ENCODE measurements around the gene IDI2. TPM values are rescaled to one million over a fixed set of nuclear protein-coding genes. Genes with fewer than 3 reads are reported as not detected.

Gene IDI2
- total and polyA plus RNA-seq, 4 donors, result 0.05 to 0.18 (median 0.08) TPM; not detected in 1

DNA sequence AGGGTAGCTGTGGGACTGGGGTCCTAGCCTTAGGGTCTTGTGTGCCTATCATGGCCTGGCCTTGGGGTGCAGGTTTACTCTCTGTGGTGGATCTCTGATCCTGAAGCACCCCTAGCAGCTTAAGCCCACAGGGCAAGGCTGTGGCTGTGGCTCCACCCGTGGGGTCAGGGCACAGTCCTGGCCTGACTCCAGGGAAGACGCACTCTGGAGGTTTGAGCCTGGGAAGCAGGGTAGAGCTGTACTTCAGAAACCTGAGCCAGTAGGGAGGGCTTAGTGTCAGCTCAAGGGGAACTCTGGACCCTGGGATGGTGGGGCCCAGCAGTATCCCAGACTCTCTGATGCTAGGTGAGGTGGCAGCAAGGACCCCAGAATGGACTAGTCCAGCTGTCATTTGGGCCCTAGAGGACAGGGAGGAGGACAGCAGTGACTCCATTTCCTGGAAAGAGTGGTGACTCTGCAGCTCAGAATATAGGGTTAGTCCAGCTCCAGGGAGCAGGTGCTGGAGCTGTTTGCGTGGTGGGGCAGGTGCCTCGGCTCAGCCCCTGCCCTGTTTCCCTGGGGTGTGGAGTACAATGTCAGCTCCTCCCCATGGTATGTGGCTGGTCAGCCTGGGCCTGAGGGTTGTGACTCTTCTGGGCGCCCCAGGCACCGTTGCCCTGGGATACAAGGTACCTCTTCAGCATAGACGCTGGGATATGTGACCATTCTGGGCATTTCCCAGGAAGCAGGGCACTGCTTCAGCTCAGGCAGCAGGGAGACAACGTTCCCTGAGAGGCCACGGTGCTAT, 21.6 kb downstream of the IDI2 start:
- TF ChIP-seq CTCF (IDR thresholded peaks at IDR 0.05; ENCODE audit: control extremely low read depth, extremely low read depth), result no peak
- no peak for DNase-seq
- Histone ChIP-seq H3K27me3 (ENCODE audit: control insufficient read depth in 3 of 3, insufficient read depth in 3 of 3, low read length in 2 of 3) (no peaks in the 10 kb centered on the region), H3K4me1 (ENCODE audit: control insufficient read depth in 5 of 5, insufficient read depth in 5 of 5, low read length in 5 of 5) (no peaks in the 10 kb centered on the region), H3K4me3 (no peak overlapping the region), H3K36me3 (ENCODE audit: control insufficient read depth in 4 of 4, insufficient read depth in 4 of 4, low read length in 4 of 4) (peaks cover 46 to 74% (median 72%) of the 10 kb centered on the region in 4 donors), H3K9ac (ENCODE audit: insufficient read depth in 1 of 2, low read length in 2 of 2) (no peak overlapping the region), H3K9me3 (ENCODE audit: control insufficient read depth in 4 of 4, insufficient read depth in 3 of 4, low read length in 3 of 4) (peaks cover 0 to 15% (median 5%) of the 10 kb centered on the region in 4 donors), H3K27ac (ENCODE audit: low read depth in 1 of 2, low read length in 1 of 2) (no peak overlapping the region)
- no peak for ATAC-seq (ENCODE audit: insufficient read depth, low FRiP score)
- WGBS, 2 donors, result 96 to 98% methylated on average over 9 of the region's 9 CpGs

DNA sequence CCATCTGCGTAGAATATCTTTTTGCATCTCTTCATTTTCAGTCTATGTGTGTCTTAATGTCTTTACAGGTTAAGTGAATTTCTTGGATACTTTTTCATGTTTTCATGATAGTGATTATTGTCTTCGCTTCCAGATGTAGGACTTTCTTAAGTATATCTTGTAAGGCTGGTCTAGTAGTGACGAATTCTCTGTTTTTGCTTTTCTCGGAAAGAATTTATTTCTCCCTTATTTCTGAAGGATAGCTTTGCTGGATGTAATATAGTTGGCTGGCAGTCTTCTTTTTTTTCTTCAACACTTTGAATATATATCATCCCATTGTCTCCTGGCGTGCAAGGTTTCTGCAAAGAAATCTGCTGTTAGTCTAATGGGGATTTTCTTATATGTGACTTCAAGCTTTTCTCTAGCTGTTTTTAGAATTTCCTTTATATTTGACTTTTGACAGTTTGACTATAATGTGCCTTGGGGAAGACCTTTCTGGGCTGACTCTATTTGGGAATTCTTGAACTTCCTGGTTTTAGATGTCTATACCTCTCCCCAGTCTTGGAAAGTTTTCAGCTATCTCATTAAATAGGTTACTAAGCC, 23.1 kb downstream of the IDI2 start:
- WGBS, 2 donors, result 98 to 99% methylated on average over 5 of the region's 5 CpGs
- no peak for TF ChIP-seq CTCF (IDR thresholded peaks at IDR 0.05; ENCODE audit: control extremely low read depth, extremely low read depth)
- ATAC-seq (ENCODE audit: insufficient read depth, low FRiP score) (no peak), DNase-seq (peak in 1 of 3 donors; percentile 34)
- no peak overlapping the region for H3K9ac ChIP-seq (ENCODE audit: insufficient read depth in 1 of 2, low read length in 2 of 2)
- H3K27me3 ChIP-seq (ENCODE audit: control insufficient read depth in 3 of 3, insufficient read depth in 3 of 3, low read length in 2 of 3), result no peaks in the 10 kb centered on the region
- no peaks in the 10 kb centered on the region for H3K4me1 ChIP-seq (ENCODE audit: control insufficient read depth in 5 of 5, insufficient read depth in 5 of 5, low read length in 5 of 5)
- peaks cover 47 to 82% (median 77%) of the 10 kb centered on the region in 4 donors for H3K36me3 ChIP-seq (ENCODE audit: control insufficient read depth in 4 of 4, insufficient read depth in 4 of 4, low read length in 4 of 4)
- peaks cover 0 to 15% (median 5%) of the 10 kb centered on the region in 4 donors for H3K9me3 ChIP-seq (ENCODE audit: control insufficient read depth in 4 of 4, insufficient read depth in 3 of 4, low read length in 3 of 4)
- H3K4me3 ChIP-seq, result no peak overlapping the region
- H3K27ac ChIP-seq (ENCODE audit: low read depth in 1 of 2, low read length in 1 of 2), result no peak overlapping the region

GRCh38 chr10:997266-998022, 28.2 kb downstream of the IDI2 start:
- Histone ChIP-seq H3K4me1 (ENCODE audit: control insufficient read depth in 5 of 5, insufficient read depth in 5 of 5, low read length in 5 of 5) (no peaks in the 10 kb centered on the region), H3K9ac (ENCODE audit: insufficient read depth in 1 of 2, low read length in 2 of 2) (no peak overlapping the region), H3K27ac (ENCODE audit: low read depth in 1 of 2, low read length in 1 of 2) (no peak overlapping the region), H3K9me3 (ENCODE audit: control insufficient read depth in 4 of 4, insufficient read depth in 3 of 4, low read length in 3 of 4) (peaks cover 0 to 4% (median 1%) of the 10 kb centered on the region in 4 donors), H3K27me3 (ENCODE audit: control insufficient read depth in 3 of 3, insufficient read depth in 3 of 3, low read length in 2 of 3) (no peaks in the 10 kb centered on the region), H3K36me3 (ENCODE audit: control insufficient read depth in 4 of 4, insufficient read depth in 4 of 4, low read length in 4 of 4) (peaks cover 35 to 63% (median 55%) of the 10 kb centered on the region in 4 donors), H3K4me3 (no peak overlapping the region)
- TF ChIP-seq CTCF (IDR thresholded peaks at IDR 0.05; ENCODE audit: control extremely low read depth, extremely low read depth), result no peak
- 86 to 91% methylated on average over 19 of the region's 19 CpGs for WGBS, 2 donors
- no peak for ATAC-seq (ENCODE audit: insufficient read depth, low FRiP score)
- DNase-seq, result no peak

Data from lung (tissue), 12 donors.